GM12864 (cell line): ENCODE results near the gene CNNM1.

Experiments
- DNase-seq: peaks from one replicate; pipeline ENCODE4 v3.0.0-alpha.2; 2011; ENCODE audit warnings: low read depth
- H3K4me3 ChIP-seq: 2 replicates; pipeline ENCODE4 v1.5.1; 2011; ENCODE audit warnings: mild to moderate bottlenecking, low read depth, low read length, control low read depth
- TF ChIP-seq, protein P1 (sequence below): IDR thresholded peaks from 2 replicates; pipeline ENCODE4 v1.5.1; 2011; ENCODE audit warnings: low read depth, mild to moderate bottlenecking, moderate library complexity, low read length, control low read depth, inconsistent platforms; ENCODE audit errors: missing control alignments

The CNNM1 gene

GRCh38 chr10:99329304-99329553 is at the start of gene CNNM1:
TSS of gene CNNM1 (plus strand) at chr10:99329356. CDS start at chr10:99329388, 32 bp downstream.
- DNase-seq: no peak
- H3K4me3 ChIP-seq: no peak within 1 kb of the TSS
- TF ChIP-seq, protein P1, sequence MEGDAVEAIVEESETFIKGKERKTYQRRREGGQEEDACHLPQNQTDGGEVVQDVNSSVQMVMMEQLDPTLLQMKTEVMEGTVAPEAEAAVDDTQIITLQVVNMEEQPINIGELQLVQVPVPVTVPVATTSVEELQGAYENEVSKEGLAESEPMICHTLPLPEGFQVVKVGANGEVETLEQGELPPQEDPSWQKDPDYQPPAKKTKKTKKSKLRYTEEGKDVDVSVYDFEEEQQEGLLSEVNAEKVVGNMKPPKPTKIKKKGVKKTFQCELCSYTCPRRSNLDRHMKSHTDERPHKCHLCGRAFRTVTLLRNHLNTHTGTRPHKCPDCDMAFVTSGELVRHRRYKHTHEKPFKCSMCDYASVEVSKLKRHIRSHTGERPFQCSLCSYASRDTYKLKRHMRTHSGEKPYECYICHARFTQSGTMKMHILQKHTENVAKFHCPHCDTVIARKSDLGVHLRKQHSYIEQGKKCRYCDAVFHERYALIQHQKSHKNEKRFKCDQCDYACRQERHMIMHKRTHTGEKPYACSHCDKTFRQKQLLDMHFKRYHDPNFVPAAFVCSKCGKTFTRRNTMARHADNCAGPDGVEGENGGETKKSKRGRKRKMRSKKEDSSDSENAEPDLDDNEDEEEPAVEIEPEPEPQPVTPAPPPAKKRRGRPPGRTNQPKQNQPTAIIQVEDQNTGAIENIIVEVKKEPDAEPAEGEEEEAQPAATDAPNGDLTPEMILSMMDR: no peak

- H3K4me3 ChIP-seq: no peak overlapping the region
- TF ChIP-seq, protein P1: no peak
- no peak for DNase-seq
These were observed 49.5 kb upstream of the CNNM1 start for GRCh38 chr10:99279626-99280111.

DNA sequence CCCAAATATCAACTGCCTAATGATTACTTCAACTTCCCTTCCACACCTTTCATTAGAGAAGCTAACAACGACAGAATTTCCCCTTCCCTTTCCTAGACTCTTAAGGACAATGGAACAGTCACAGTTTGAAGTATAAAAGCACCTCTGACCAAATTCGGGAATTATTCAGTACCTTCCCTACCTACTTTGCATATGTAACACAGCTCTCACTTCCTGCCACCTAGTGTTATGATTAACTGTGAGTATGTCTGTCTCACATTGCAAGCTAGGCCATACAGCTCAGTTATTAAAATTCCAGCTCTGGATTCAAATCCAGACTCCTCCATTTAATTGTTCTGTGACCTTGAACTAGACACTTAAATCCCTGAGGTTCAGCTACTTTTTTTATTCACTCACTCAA is 48.7 kb upstream of the CNNM1 start:
- TF ChIP-seq, protein P1: no peak
- no peak for DNase-seq
- no peak overlapping the region for H3K4me3 ChIP-seq

DNA sequence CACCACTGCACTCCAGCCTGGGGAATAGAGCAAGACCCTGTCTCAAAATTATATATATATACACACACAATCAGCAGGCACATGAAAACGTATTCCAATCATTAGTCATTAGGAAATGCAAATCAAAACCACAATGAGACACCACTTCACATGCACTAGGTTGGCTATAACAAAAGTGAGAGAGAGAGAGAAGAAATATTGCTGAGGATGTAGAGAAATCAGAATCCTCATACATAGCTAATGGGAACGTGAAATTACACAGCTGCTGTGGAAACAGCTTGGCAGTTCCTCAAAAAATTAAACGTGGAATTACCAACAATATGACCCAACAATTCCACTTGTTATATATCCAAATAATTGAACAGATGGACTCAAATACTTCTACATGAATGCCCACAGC is 43.3 kb upstream of the CNNM1 start:
- TF ChIP-seq, protein P1: no peak
- no peak overlapping the region for H3K4me3 ChIP-seq
- DNase-seq: no peak

DNA sequence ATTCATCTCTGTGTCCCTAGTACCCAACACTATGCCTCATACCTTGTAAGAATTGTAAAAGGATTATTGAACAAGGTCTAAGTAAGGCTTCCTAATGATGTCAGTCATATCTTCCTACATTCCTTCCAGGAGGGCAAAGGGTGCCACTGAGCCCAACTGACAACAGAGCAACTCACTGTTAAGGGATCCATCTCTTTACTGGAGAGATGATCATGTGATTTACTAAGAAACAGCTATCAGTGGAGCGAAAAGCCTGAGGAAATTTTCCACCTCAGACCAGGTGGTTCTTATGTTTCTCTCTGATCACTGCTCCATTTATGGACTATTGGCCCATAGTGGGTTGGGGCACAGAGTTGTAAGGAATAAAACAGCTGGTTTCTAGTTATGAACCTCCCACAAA is 38.9 kb upstream of the CNNM1 start:
- TF ChIP-seq, protein P1: no peak
- no peak overlapping the region for H3K4me3 ChIP-seq
- DNase-seq: no peak

- TF ChIP-seq, protein P1: no peak
- H3K4me3 ChIP-seq: no peak overlapping the region
- no peak for DNase-seq
These were observed 37.0 kb upstream of the CNNM1 start for GRCh38 chr10:99292159-99292558.

DNA sequence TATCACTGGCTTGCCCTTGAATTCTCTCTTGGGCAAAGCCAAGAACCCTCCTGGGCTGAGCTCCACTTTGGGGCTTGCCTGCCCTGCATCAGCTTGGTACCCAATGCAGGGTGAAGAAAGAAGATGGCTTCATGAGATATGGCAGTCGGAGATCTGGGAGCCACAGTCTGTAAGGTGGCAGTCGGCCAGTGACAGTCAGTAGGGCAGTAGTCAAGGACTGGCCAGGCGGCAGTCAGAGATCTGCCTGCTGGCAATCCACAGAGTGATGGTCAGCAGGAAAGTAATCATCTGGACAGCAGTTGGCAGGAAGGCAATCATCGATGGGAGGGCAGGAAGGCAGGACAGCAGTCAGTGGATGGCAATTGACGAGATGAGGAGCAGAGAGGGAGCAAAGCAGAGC is 32.6 kb upstream of the CNNM1 start:
- H3K4me3 ChIP-seq: no peak overlapping the region
- TF ChIP-seq, protein P1: no peak
- DNase-seq: no peak
